ENCODE measurements around the gene BAIAP3. TPM values are rescaled to one million over a fixed set of nuclear protein-coding genes. Genes with fewer than 3 reads are reported as not detected.

The BAIAP3 gene
- total and polyA plus RNA-seq, 2 donors (not counting 3 experiments of a cell fraction or from before 2014, with no cell fraction given): 0.36 to 0.66 TPM

DNA sequence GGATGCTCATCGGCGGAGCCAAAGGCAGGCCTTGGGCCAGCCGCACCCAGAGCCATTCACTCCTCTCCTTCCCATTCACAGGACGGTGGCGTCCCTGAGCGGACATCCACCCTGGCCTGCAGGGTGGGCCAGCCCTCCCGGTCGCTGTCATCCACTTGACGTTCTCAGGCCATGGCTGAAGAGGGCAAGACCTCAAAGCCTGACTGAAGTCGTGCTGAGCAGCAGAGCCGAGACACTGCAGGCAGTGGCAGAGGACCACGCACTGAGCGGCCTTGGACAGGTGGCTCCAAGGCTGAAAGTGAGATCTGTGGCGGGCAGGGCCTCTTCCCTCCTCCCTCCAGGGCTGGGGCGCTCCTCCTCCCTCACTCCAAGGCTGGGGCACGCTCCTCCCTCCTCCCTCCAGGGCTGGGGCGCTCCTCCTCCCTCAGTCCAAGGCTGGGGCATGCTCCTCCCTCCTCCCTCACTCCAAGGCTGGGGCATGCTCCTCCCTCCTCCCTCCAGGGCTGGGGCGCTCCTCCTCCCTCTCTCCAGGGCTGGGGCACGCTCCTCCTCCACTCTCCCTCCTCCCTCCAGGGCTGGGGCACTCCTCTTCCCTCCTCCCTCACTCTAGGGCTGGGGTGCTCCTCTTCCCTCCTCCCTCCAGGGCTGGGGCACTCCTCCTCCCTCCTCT, 42.4 kb downstream of the BAIAP3 start:
- no peak for DNase-seq (ENCODE audit: low read depth, low spot score)
- intact Hi-C loops (cut with micrococcal nuclease): loop anchor here (5.0 kb wide), 1 partner anchor 331 kb away; the partner anchor contains the start of gene MAPK8IP3
- TF ChIP-seq GATA2 (IDR thresholded peaks at IDR 0.05; ENCODE audit: insufficient read depth, insufficient read length, low read depth, low read length): no peak
- TF ChIP-seq EZH2 (IDR thresholded peaks at IDR 0.05; ENCODE audit: borderline replicate concordance, low read depth, low read length, severe bottlenecking): no peak
- no peak for TF ChIP-seq FOS (IDR thresholded peaks at IDR 0.05; ENCODE audit: borderline replicate concordance, insufficient read depth, low read length)
- no peak for TF ChIP-seq JUN (IDR thresholded peaks at IDR 0.05; ENCODE audit: borderline replicate concordance, insufficient read depth, insufficient read length, low read depth)
- no peak for TF ChIP-seq POLR2A (IDR thresholded peaks at IDR 0.05; ENCODE audit: low read depth, low read length)
- no peak for TF ChIP-seq MYC (IDR thresholded peaks at IDR 0.05; ENCODE audit: low read depth, low read length)
- TF ChIP-seq, protein P1, sequence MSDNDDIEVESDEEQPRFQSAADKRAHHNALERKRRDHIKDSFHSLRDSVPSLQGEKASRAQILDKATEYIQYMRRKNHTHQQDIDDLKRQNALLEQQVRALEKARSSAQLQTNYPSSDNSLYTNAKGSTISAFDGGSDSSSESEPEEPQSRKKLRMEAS (IDR thresholded peaks at IDR 0.05; ENCODE audit: insufficient read depth, insufficient read length): no peak
- TF ChIP-seq, protein P2, sequence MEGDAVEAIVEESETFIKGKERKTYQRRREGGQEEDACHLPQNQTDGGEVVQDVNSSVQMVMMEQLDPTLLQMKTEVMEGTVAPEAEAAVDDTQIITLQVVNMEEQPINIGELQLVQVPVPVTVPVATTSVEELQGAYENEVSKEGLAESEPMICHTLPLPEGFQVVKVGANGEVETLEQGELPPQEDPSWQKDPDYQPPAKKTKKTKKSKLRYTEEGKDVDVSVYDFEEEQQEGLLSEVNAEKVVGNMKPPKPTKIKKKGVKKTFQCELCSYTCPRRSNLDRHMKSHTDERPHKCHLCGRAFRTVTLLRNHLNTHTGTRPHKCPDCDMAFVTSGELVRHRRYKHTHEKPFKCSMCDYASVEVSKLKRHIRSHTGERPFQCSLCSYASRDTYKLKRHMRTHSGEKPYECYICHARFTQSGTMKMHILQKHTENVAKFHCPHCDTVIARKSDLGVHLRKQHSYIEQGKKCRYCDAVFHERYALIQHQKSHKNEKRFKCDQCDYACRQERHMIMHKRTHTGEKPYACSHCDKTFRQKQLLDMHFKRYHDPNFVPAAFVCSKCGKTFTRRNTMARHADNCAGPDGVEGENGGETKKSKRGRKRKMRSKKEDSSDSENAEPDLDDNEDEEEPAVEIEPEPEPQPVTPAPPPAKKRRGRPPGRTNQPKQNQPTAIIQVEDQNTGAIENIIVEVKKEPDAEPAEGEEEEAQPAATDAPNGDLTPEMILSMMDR (IDR thresholded peaks at IDR 0.05; ENCODE audit: extremely low read depth in 1 of 2, insufficient read depth in 1 of 2, low read depth in 1 of 2, low read length in 2 of 2): no peak
- TF ChIP-seq POLR2AphosphoS5 (IDR thresholded peaks at IDR 0.05; ENCODE audit: insufficient read depth, low read depth, low read length): no peak

More for the DNA sequence above, 42.4 kb downstream of the BAIAP3 start:
- H3K36me3 ChIP-seq (ENCODE audit: control insufficient read depth in 2 of 2, extremely low read depth in 1 of 2, insufficient read depth in 2 of 2, low read length in 2 of 2): peaks cover 0 to 3% of the 10 kb centered on the region in 2 experiments
- H4K20me1 ChIP-seq (replicated peaks; ENCODE audit: control insufficient read depth, extremely low read depth, insufficient read depth, low read length): no peaks in the 10 kb centered on the region
- dilution Hi-C loops (cut with MboI; ENCODE audit: extremely low pct_ligation_motif_present, low sequenced_read_pairs): no loop called here
- no peaks in the 10 kb centered on the region for H3K27me3 ChIP-seq (ENCODE audit: control insufficient read depth in 2 of 2, insufficient read depth in 2 of 2, low read length in 2 of 2)
- no peaks in the 10 kb centered on the region for H3K9me1 ChIP-seq (replicated peaks; ENCODE audit: control insufficient read depth, extremely low read depth, insufficient read depth, low read length)
- ChIA-PET POLR2A (no interaction called here), CTCF (interaction anchor here (1.0 to 1.9 kb wide), 2 partner anchors 12 kb away, joined by 3 to 13 read pairs; no protein-coding TSS in a partner anchor)
- no peak overlapping the region for H3K27ac ChIP-seq (ENCODE audit: insufficient read depth, low read depth, low read length)
- no peaks in the 10 kb centered on the region for H3K9me3 ChIP-seq (replicated peaks; ENCODE audit: control insufficient read depth, insufficient read depth, low read length)
- H2AFZ ChIP-seq (ENCODE audit: low read depth, low read length): no peak overlapping the region
- peaks cover 12% of the 10 kb centered on the region for H3K4me1 ChIP-seq (ENCODE audit: control insufficient read depth, extremely low read depth, insufficient read depth, low read length)
- no peak for FAIRE-seq
- no peak overlapping the region for H3K4me2 ChIP-seq (ENCODE audit: insufficient read depth, low read length)
- BruUV-seq (replicated peaks): no TSS peak
- H3K79me2 ChIP-seq (ENCODE audit: control insufficient read depth, insufficient read depth, low read length): peaks cover 24% of the 10 kb centered on the region
- H3K4me3 ChIP-seq (replicated peaks in 1 of 3; ENCODE audit: insufficient read depth in 1 of 3, low read depth in 1 of 3, low read length in 3 of 3): no peak overlapping the region
- no peak overlapping the region for H3K9ac ChIP-seq (replicated peaks; ENCODE audit: extremely low read depth, insufficient read depth, low read length)
